T-cell (primary cell): ENCODE data around the gene SERPINA5. TPM values are rescaled to one million over a fixed set of nuclear protein-coding genes. Genes with fewer than 3 reads are reported as not detected.

ENCODE experiments used
- ATAC-seq, 4 experiments: fragments of 200-7000 bp in 3 of 4; fragments of 150-1000 bp in 1 of 4; cut with Tn5 transposase; replicated peaks in 1 of 4; 1 replicate in 3 of 4; 2 replicates in 1 of 4; pipeline ENCODE4 v1.10.0; 2021; ENCODE audit warnings: moderate library complexity in 3 of 4, mild to moderate bottlenecking in 2 of 4, moderate number of reproducible peaks in 1 of 4
- CTCF ChIA-PET, 2 donors: fragments of 300-600 bp; sonication (Branson Sonifier 250); formaldehyde crosslinking; loops; one replicate each; lab custom pipeline; 2022; ENCODE audit warnings: antibody characterized with exemption in 2 of 2; lab: Charles Lee
- POLR2A ChIA-PET, 2 donors: fragments of 300-600 bp; sonication (Branson Sonifier 250); formaldehyde crosslinking; loops; one replicate each; lab custom pipeline; 2022; ENCODE audit warnings: antibody characterized with exemption in 2 of 2; lab: Charles Lee
- DNase-seq, 35 experiments: peaks; one replicate each; pipeline versions ENCODE4 v3.0.0 to v3.0.0-alpha.2; 2013 to 2023
- H3K27ac ChIP-seq: one replicate; pipeline ENCODE4 v1.5.1; 2013; ENCODE audit warnings: low read length
- H3K27me3 ChIP-seq, 2 experiments: replicated peaks in 1 of 2; 1 replicate in 1 of 2; 2 replicates in 1 of 2; pipeline versions ENCODE4 v1.6.1 to v1.7.0; 2013; ENCODE audit warnings: low read length in 1 of 2, mixed read lengths in 1 of 2; ENCODE audit not compliant: control insufficient read depth in 2 of 2, insufficient read depth in 2 of 2; ENCODE audit errors: extremely low read depth in 1 of 2
- H3K36me3 ChIP-seq, 2 donors: 1 replicate in 1 of 2; 2 replicates in 1 of 2; pipeline versions ENCODE4 v1.6.1 to v1.7.0; 2013; ENCODE audit warnings: low read length in 1 of 2; ENCODE audit not compliant: control insufficient read depth in 2 of 2, insufficient read depth in 1 of 2; ENCODE audit errors: extremely low read depth in 1 of 2
- H3K4me1 ChIP-seq, 2 experiments: 1 replicate in 1 of 2; 2 replicates in 1 of 2; pipeline versions ENCODE4 v1.6.1 to v1.7.0; 2013; ENCODE audit warnings: low read length in 2 of 2, mixed read lengths in 1 of 2; ENCODE audit not compliant: insufficient read depth in 2 of 2, control insufficient read depth in 1 of 2; ENCODE audit errors: extremely low read depth in 1 of 2
- H3K4me3 ChIP-seq, 2 donors: 1 replicate in 1 of 2; 2 replicates in 1 of 2; pipeline versions ENCODE4 v1.5.1 to v1.7.0; 2013; ENCODE audit warnings: mild to moderate bottlenecking in 2 of 2, low read length in 1 of 2, moderate library complexity in 1 of 2; ENCODE audit not compliant: control insufficient read depth in 1 of 2; ENCODE audit errors: extremely low read depth in 1 of 2
- H3K9me3 ChIP-seq: 2 replicates; pipeline ENCODE4 v1.7.0; 2013
- H3K27ac Mint-ChIP-seq, 2 donors: one replicate each; pipeline ENCODE4 v1.8.0; 2020 to 2021; ENCODE audit warnings: mild to moderate bottlenecking in 2 of 2, mixed read lengths in 2 of 2
- H3K27me3 Mint-ChIP-seq, 2 donors: one replicate each; pipeline ENCODE4 v1.8.0; 2021 to 2022; ENCODE audit warnings: mixed read lengths in 2 of 2
- H3K36me3 Mint-ChIP-seq: one replicate; pipeline ENCODE4 v1.8.0; 2021; ENCODE audit warnings: mixed read lengths
- H3K4me1 Mint-ChIP-seq, 3 donors: one replicate each; pipeline ENCODE4 v1.8.0; 2020 to 2022; ENCODE audit warnings: mixed read lengths in 3 of 3, mild to moderate bottlenecking in 1 of 3
- H3K4me3 Mint-ChIP-seq, 3 donors: one replicate each; pipeline ENCODE4 v1.8.0; 2020 to 2022; ENCODE audit warnings: mild to moderate bottlenecking in 3 of 3, mixed read lengths in 3 of 3, moderate library complexity in 3 of 3
- H3K9me3 Mint-ChIP-seq, 3 donors: one replicate each; pipeline ENCODE4 v1.8.0; 2020 to 2022; ENCODE audit warnings: mixed read lengths in 3 of 3
- WGBS: methylation state at CpG from one replicate; pipeline ENCODE4 v1.1.5; 2013; ENCODE audit warnings: missing lambda C conversion rate; ENCODE audit not compliant: insufficient coverage; 5-methylcytosine and 5-hydroxymethylcytosine counted together
- total RNA-seq, 35 experiments: library from RNA in 6 of 35; stranded (reverse) in 6 of 35; fragments of 120-200 nt in 1 of 35; gene quantifications; one replicate each; pipeline versions ENCODE4 v1.2.1 to v1.2.4 and lab custom pipeline; 2013 to 2026

The SERPINA5 gene
- total RNA-seq, 5 donors from 2014 or later (not counting 1 experiment from before 2014, with no cell fraction given): 0.92 to 1.1 (median 0.99) TPM; not detected in 2

- Mint-ChIP-seq H3K36me3 (peaks cover 4% of the 10 kb centered on the region), H3K4me1 (no peaks in the 10 kb centered on the region), H3K4me3 (no peak overlapping the region), H3K27me3 (peaks cover 16 to 18% of the 10 kb centered on the region in 2 donors), H3K9me3 (peaks cover 14 to 27% (median 17%) of the 10 kb centered on the region in 3 donors), H3K27ac (no peak overlapping the region)
- no peak for DNase-seq
- Histone ChIP-seq H3K27me3 (peaks cover 0 to 17% of the 10 kb centered on the region in 2 experiments), H3K4me1 (no peaks in the 10 kb centered on the region), H3K4me3 (no peak overlapping the region), H3K36me3 (no peaks in the 10 kb centered on the region), H3K9me3 (no peaks in the 10 kb centered on the region), H3K27ac (no peak overlapping the region)
- CTCF ChIA-PET: no interaction called here
- WGBS: no CpG with 5 or more reads among the region's 5 CpGs
- POLR2A ChIA-PET: no interaction called here
- ATAC-seq: no peak
Observed at GRCh38 chr14:94617366-94617941, 36.2 kb downstream of the SERPINA5 start.

DNA sequence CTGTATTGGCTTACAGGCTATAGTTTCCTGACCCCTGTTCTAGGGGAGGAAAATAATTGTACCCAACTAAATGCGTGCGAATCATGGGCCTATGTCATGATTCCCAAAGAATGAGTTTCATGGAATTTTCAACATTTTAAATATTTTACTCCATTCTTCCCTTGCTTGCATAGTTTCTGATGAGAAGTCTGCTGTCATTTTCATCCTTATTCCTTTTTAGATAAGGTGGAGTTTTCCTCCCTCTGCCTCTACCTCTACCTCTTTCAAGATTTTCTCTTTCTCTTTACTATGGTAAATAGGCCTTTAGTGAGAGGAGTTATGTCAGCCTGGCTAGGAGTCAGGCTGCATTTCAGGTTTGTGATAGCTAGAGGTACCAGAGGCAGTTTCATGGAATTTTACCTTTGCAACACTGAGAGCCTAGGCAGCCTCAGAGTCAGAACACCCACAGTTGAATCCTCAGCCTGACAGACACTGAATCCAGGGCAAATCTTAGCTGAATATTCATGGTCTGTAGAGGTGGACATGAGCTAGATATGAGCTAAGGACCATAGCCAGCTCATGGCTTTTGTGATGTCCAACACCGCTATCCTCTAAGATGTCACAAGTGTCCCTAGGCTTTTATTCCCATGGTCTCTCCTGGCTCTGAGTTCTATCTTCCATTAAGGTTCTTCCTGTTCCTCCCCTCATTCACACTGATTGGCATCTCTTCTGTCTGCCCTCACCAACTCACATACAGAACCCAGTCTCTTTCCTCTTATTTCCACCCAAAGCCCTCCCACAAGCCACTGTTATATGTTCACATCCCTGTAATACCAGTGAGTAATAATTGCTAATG, 37.0 kb downstream of the SERPINA5 start:
- Histone ChIP-seq H3K36me3 (no peaks in the 10 kb centered on the region), H3K4me1 (no peaks in the 10 kb centered on the region), H3K4me3 (no peak overlapping the region), H3K9me3 (no peaks in the 10 kb centered on the region), H3K27ac (no peak overlapping the region), H3K27me3 (peaks cover 0 to 15% of the 10 kb centered on the region in 2 experiments)
- peaks cover 4% of the 10 kb centered on the region for H3K36me3 Mint-ChIP-seq
- POLR2A ChIA-PET: no interaction called here
- no peak overlapping the region for H3K4me3 Mint-ChIP-seq
- H3K9me3 Mint-ChIP-seq: peaks cover 14 to 27% (median 17%) of the 10 kb centered on the region in 3 donors
- no peak overlapping the region for H3K27ac Mint-ChIP-seq
- ATAC-seq (no peak), DNase-seq (no peak)
- CTCF ChIA-PET: no interaction called here
- H3K27me3 Mint-ChIP-seq: peaks cover 17% of the 10 kb centered on the region in 2 donors
- 100% methylated on average over 1 of the region's 3 CpGs for WGBS
- H3K4me1 Mint-ChIP-seq: no peaks in the 10 kb centered on the region

GRCh38 chr14:94619297-94619696, 38.1 kb downstream of the SERPINA5 start:
- WGBS: 90% methylated on average over 4 of the region's 6 CpGs
- Mint-ChIP-seq H3K27ac (no peak overlapping the region), H3K27me3 (peaks cover 16 to 17% of the 10 kb centered on the region in 2 donors), H3K4me3 (no peak overlapping the region), H3K9me3 (peaks cover 14 to 27% (median 17%) of the 10 kb centered on the region in 3 donors), H3K4me1 (no peaks in the 10 kb centered on the region), H3K36me3 (peaks cover 4% of the 10 kb centered on the region)
- ChIA-PET CTCF (no interaction called here), POLR2A (no interaction called here)
- Histone ChIP-seq H3K27ac (no peak overlapping the region), H3K4me3 (no peak overlapping the region), H3K4me1 (no peaks in the 10 kb centered on the region), H3K36me3 (no peaks in the 10 kb centered on the region), H3K9me3 (no peaks in the 10 kb centered on the region), H3K27me3 (peaks cover 0 to 18% of the 10 kb centered on the region in 2 experiments)
- ATAC-seq (no peak), DNase-seq (no peak)

- H3K4me3 Mint-ChIP-seq: no peak overlapping the region
Observed at GRCh38 chr14:94620597-94620996, 39.4 kb downstream of the SERPINA5 start.

DNA sequence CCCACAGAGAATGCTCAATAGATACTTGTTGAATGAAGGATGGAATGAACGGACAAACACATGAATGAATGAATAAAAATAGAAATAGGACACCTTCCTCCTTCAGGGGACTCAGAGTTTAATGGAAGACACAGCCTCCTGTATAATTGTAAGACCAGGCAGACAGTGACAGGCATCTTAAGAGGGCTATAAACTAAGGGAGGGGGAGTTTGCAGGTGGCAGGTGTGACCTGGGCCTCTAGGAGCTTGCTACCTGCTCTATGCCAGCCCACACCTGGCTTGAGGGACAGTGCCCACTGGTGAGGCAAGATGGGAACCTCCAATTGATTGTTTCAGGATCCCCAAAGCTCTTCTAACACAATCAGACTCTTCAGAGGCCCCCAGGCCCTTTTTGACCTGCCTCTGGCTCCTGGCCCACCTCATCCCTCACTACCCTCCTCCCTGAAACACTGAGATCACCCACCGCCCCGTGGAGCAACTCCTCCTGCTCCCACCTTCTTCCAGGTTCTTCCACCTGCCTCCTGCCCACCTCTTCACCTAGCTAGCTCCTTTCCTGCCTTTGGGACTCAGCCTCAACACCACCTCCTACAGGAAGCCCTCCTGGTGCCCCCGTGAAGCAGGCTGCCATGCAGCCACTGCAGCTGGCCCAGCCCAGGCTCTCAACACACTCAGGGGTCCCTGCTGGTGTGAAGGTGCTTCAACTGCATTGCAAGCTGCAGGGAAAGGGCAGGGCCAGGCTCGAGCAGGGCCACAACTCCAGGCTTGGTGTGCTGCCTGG, 40.3 kb downstream of the SERPINA5 start:
- CTCF ChIA-PET: no interaction called here

More at GRCh38 chr14:94620597-94620996, 39.4 kb downstream of the SERPINA5 start:
- peaks cover 16 to 17% of the 10 kb centered on the region in 2 donors for H3K27me3 Mint-ChIP-seq
- H3K36me3 Mint-ChIP-seq: peaks cover 4% of the 10 kb centered on the region
- no peak overlapping the region for H3K27ac ChIP-seq
- no peak for DNase-seq
- H3K9me3 ChIP-seq: no peaks in the 10 kb centered on the region
- no peaks in the 10 kb centered on the region for H3K4me1 Mint-ChIP-seq
- ChIA-PET CTCF (no interaction called here), POLR2A (no interaction called here)
- H3K27me3 ChIP-seq: peaks cover 0 to 22% of the 10 kb centered on the region in 2 experiments
- no peak for ATAC-seq
- H3K9me3 Mint-ChIP-seq: peaks cover 14 to 27% (median 17%) of the 10 kb centered on the region in 3 donors
- no peaks in the 10 kb centered on the region for H3K4me1 ChIP-seq
- WGBS: 64% methylated on average over 4 of the region's 6 CpGs
- no peaks in the 10 kb centered on the region for H3K36me3 ChIP-seq
- no peak overlapping the region for H3K4me3 ChIP-seq
- H3K27ac Mint-ChIP-seq: no peak overlapping the region

More for the DNA sequence above, 40.3 kb downstream of the SERPINA5 start:
- Mint-ChIP-seq H3K27me3 (peaks cover 14 to 16% of the 10 kb centered on the region in 2 donors), H3K4me3 (no peak overlapping the region), H3K9me3 (peaks cover 10 to 24% (median 17%) of the 10 kb centered on the region in 3 donors), H3K27ac (no peak overlapping the region), H3K36me3 (peaks cover 4% of the 10 kb centered on the region), H3K4me1 (no peaks in the 10 kb centered on the region)
- no peak for DNase-seq
- POLR2A ChIA-PET: no interaction called here
- ATAC-seq: no peak
- 74% methylated on average over 3 of the region's 5 CpGs for WGBS
- Histone ChIP-seq H3K27ac (no peak overlapping the region), H3K4me1 (no peaks in the 10 kb centered on the region), H3K27me3 (peaks cover 0 to 22% of the 10 kb centered on the region in 2 experiments), H3K4me3 (no peak overlapping the region), H3K36me3 (no peaks in the 10 kb centered on the region), H3K9me3 (no peaks in the 10 kb centered on the region)
